Fibroblast of skin of right biceps (primary cell): ENCODE data around the gene MMP20.

Experiments
- DNase-seq: peaks from one replicate; pipeline ENCODE4 v3.0.0-alpha.2; 2013

The MMP20 gene

DNA sequence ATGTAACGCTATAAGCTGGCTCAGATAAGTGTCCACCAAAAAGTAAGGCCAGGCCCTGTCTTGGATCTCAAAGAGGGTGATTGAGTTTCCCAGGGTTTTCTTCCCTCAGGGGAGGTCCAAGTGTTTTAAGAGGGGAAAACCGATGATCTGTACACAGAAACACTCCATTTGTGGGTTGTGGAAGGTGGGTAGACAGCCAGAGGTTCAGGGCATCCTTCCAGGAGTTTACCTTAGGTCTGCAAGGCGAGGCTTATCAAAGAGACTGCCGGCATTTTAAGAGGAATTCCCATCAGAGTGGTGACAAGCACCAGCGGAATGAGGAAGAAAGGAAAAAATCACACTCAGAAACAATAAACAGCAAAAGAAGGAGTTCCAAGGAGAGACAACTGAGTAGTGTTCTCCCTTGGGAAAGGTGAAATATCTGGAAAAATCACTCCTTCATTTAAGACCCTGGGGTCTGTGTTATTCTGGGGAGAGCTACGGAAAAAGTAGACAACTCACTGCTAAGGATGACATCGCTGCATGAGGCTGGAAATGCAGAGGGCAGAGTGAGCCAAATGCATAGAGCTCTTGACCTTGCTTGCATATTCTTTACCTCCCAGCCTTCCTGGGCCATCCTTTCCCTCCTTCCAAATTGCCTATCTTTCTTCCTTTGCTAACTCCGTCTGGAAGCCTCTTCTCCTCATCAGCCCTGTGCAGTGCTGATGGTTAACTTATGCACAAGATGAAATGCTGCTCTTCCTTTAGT, 72.5 kb downstream of the MMP20 start:
- peak; percentile 70 for DNase-seq

DNA sequence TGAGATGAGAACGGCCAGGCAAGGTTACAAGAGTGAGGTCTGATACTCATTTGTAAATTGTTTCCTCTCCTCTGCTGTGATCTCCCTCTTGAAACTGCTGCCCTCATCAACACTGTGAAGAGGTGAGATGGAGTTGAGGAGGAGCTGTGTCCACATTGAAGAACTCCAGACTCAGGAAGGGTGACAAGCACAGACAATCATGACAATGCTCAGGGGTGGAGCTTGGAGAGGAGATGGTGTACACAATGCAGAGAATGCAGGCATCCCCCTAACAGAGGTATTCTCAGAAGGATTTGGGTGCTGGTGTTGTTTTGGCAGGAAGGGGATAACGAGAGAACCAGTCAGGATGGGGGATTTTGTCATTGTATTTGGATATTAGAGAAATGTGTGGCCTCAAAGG, 73.1 kb downstream of the MMP20 start:
- no peak for DNase-seq

DNA sequence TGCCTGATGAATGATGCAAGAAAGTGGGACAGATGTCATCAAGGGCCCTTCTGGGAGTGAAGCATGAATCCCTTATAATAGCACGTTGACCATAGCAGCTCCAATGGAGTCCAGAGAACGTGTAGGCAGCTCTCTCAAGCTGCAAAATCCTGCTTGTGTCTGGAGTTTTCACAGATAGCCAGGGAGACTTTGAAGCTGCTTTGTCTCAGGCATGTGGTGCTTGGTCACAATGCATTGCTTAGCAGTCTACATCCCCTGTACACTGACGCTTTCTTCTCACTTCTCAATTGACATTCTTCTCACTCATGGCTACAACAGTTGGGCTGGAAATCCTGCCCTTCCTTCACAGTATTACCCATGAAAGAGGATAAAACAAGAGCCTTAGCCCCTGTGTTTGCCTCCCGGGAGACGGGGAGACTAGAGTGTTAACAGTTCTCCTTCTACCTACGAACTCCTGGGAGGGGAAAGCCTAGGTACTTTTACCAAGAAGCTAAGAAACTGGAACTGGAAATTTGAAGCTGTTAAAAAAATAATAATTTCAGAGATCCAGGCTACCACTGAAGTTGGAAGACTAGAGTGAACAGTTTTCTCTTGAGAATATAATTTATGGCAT, 73.9 kb downstream of the MMP20 start:
- no peak for DNase-seq

DNA sequence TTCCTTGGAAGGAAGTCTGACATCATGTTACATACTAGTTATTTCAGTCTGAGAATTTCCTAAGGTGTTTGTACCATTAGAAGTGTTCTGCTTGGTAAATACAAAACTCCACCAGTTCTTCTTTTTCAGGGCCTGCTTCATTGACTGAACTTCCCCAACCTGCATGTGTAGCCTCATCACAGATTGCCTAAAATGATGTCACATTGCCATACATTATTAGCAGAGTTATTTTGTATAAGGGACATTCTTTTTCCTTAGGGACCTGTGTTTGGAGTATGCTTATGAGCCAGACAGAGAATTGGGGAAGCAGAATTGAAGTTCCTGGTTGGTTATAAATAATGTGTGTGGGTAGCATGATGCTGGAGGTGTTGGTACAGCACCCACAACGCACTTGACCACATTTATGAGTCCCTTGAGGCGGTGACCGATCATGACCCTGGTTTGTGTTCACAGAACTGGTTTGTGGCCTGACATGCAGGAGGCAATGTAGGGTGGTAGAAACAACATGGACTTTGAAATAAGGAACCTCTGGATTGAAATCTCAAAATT, 78.1 kb downstream of the MMP20 start:
- no peak for DNase-seq

DNA sequence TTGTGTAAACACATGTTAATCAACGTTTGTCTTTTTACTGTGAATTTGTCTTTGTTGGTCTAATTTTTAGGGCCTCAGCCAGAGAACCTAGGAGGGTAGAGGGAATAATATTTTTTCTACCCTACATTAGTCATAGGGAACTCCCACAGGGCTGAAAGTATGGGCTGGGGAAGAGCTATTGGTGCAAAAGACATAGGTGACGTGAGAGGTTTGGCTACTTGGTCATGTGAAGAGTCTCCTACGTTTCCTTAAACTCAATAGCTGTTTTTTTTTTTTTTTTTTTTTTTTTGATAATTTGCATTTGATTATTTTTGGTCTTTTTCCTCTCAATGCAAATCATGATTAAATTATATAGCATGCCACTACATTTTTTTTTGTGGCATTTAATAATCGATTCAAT, 78.7 kb downstream of the MMP20 start:
- DNase-seq: peak; percentile 10

DNA sequence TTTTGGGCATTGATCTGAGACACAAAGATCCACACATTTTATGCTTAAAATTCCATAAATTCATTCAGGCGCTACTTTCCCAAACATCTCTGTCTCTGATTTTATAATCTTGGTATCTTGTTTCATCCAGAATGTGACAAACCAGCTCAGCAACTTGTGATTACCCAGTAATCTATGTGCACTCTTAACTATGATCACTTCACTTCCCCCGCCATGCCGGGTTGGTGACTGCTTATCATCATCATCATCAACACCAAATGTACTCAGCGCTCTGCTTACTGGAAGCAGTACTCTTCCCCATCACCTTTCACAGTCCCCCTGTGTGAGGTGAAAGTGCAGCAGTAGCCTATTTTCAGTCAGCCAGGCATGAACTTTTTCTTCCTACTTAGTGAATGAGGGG, 79.4 kb downstream of the MMP20 start:
- DNase-seq: no peak

DNA sequence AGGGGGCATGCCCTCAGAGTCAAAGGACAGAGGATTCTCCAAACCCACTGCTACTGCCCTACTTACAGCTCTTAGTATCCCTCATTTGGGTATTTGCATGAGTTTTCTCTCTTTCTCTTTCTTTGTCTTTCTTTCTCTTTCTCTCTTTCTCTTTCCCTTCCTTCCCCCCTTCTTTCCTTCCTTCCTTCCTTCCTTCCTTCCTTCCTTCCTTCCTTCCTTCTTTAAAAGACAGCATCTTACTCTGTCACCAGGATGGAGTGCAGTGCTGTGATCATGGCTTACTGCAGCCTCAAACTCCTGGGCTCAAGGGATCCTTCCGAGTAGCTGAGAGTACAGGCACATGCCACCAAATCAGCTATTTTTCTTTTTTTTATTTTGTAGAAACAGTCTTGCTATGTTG, 80.5 kb downstream of the MMP20 start:
- no peak for DNase-seq

DNA sequence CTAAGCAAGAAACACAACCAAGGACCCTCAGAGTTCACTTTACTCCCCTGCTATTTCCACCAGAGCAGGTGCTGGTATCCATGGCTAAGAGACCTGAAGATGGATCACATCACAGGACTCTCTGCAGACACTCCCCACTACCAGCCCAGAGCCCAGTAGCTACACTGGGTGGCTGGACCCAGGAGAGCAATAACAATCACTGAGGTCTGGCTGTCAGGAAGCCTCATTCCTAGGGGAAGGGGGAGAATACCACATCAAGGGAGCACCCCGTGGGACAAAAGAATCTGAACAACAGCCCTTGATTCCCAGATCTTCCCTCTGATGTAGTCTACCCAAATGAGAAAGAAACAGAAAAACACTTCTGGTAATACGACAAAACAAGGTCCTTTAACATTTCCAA, 85.6 kb downstream of the MMP20 start:
- no peak for DNase-seq

DNA sequence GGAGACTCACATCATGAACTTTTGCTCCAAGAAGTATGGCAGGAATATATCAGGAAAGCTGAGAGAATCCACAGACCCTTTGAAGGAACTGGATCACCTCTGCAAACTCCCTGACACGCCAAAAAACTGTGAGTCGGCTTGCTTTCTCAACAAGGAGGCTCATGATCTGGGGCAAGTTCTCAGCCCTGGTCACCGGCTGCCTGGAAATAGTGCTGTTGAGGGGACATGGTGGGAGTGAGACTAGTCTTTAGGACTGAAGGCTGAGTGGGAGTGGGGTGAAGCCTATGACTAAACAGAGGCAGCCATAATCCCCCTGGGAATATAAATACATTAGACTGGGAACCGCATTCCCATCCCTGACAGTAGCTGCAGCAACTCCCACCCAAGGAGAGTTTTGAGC, 86.2 kb downstream of the MMP20 start:
- no peak for DNase-seq

DNA sequence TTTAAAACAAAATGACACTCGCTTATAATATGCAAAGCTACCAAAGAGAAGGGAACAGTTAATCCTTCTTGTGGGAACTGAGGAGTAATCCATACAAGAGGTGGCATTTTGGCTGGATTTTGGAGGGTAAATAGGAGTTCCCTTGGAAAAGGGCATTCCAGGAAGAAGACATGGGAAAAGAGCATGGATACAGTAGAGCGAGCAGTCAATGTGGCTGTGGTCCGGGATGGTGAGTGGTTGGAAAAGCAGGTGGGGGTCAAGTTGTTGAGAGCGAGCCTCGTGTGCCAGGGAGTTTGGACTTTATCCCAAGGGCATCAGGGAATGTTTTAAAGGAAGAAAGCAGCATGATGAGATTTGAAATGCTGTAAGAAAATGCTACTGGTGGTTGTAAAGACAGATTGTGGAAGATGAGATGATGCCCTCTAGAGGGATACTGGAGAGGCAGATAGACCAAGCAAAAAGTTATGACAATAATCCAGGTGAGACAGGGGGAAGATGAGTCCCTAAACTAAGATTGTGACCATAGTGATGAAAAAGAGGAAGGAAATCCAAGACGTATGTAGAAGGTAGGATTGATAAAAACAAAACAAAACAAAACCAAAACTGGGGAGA, 90.8 kb downstream of the MMP20 start:
- DNase-seq: no peak

DNA sequence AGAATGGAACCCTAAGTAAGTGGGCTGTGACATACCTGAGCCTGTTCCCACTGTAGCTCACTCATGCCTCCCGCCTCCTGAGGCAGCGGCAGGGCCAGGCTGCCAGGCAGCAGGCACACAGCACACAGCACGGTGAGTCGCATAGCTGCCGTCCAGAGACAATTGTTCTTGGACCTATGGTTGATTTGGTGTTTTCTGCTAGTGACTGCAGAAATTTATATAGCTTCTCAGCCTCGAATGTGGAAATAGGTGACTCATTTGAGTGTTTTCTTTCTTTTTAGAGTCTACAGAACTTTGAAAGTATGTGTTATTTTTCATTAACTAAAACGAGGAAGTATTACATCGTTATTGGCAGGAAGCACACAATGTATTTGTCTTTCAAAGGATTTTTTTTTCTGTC, 94.6 kb downstream of the MMP20 start, which contains the start of gene MMP7:
MMP7 (minus strand) TSS at position 190 of the 400 bp plus-strand sequence; CDS start at position 143, 47 bp downstream.
- peak; percentile 69 for DNase-seq

DNA sequence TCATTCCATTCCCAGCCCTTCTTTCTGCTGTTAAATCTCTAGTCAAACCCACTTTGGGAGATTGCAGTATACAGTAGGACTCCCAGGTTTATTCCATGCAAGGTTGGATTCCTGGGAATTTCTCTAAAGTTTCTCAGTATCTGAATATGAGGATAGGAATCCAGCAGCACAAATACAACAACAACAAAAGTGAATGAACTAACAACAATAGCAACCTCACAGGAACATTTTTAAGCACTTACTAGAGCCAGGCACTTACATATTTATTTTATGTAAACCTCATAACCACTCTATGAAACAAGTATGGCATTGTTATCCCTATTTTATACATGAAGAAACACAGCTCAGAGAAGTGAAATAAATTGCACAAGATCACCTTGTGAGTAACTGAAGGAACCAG, 96.5 kb downstream of the MMP20 start:
- DNase-seq: no peak

DNA sequence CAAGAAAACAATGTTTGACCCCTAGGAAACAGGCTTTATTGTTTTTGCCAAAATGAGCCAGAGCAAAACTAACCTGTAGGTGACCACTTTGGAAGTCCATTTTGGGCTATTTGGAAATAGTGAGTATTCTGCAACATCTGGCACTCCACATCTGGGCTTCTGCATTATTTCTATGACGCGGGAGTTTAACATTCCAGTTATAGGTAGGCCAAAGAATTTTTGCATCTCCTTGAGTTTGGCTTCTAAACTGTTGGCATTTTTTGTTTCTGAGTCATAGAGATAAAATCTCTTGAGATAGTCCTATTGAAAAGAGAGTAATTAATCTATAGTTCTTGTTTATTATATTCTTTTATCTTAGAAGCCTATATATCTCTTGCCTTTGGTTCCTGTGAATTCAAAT, 97.4 kb downstream of the MMP20 start:
- DNase-seq: peak; percentile 37

DNA sequence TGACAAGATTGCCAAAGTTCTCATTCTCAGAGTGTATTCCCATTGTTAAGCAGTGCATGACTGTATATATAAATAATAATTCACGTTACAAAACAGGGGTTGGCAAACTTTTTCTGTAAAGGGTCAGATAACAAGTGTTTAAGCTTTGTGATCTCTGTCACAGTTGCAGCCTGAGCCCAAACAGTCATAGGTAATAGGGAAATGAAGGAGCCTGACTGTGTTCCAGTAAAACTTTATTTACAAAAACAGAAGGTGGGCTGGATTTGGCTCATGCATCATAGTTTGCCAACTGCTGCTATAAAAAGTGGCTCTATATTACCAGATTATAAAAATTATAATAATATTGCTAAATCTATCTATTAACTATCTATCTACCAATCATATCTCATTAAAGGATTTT, 98.1 kb downstream of the MMP20 start:
- no peak for DNase-seq
